ENCODE measurements around the gene LMTK3.

LMTK3 gene

GRCh38 chr19:48469934-48470680 is 41.5 kb downstream of the LMTK3 start:
- no peak for TF ChIP-seq POLR2A (IDR thresholded peaks at IDR 0.05; ENCODE audit: low read depth, low read length)
- FAIRE-seq (no peak), DNase-seq (ENCODE audit: insufficient read length, low spot score) (no peak)

GRCh38 chr19:48469289-48469881 is 42.2 kb downstream of the LMTK3 start, which contains the start of gene CYTH2:
TSS of gene CYTH2 (plus strand) at chr19:48469369. CDS start at chr19:48469508, 139 bp downstream.
- FAIRE-seq (no peak), DNase-seq (ENCODE audit: insufficient read length, low spot score) (peak; percentile 51)
- peak; percentile 57; the same call in 1 of the 2 replicates for TF ChIP-seq POLR2A (IDR thresholded peaks at IDR 0.05; ENCODE audit: low read depth, low read length)

- TF ChIP-seq POLR2A (IDR thresholded peaks at IDR 0.05; ENCODE audit: low read depth, low read length) = no peak
- DNase-seq (ENCODE audit: insufficient read length, low spot score) (peak; percentile 85), FAIRE-seq (peak; percentile 87)
Measured at GRCh38 chr19:48468772-48469288, 42.8 kb downstream of the LMTK3 start.

- DNase-seq (ENCODE audit: insufficient read length, low spot score) (peak; percentile 69), FAIRE-seq (peak; percentile 45)
- no peak for TF ChIP-seq POLR2A (IDR thresholded peaks at IDR 0.05; ENCODE audit: low read depth, low read length)
Measured at GRCh38 chr19:48466561-48467325, 44.9 kb downstream of the LMTK3 start.

- no peak for DNase-seq (ENCODE audit: insufficient read length, low spot score)
- FAIRE-seq = no peak
- TF ChIP-seq POLR2A (IDR thresholded peaks at IDR 0.05; ENCODE audit: low read depth, low read length) = no peak
Measured at GRCh38 chr19:48465215-48465614, 46.4 kb downstream of the LMTK3 start.

GRCh38 chr19:48461982-48462655 is 49.5 kb downstream of the LMTK3 start:
- no peak for TF ChIP-seq POLR2A (IDR thresholded peaks at IDR 0.05; ENCODE audit: low read depth, low read length)
- no peak for DNase-seq (ENCODE audit: insufficient read length, low spot score)
- no peak for FAIRE-seq

GRCh38 chr19:48461651-48461981 is 50.0 kb downstream of the LMTK3 start:
- no peak for TF ChIP-seq POLR2A (IDR thresholded peaks at IDR 0.05; ENCODE audit: low read depth, low read length)
- no peak for FAIRE-seq

GRCh38 chr19:48458016-48458415 is 53.6 kb downstream of the LMTK3 start:
- TF ChIP-seq POLR2A (IDR thresholded peaks at IDR 0.05; ENCODE audit: low read depth, low read length) = no peak
- FAIRE-seq = no peak
- no peak for DNase-seq (ENCODE audit: insufficient read length, low spot score)

More at GRCh38 chr19:48461651-48461981, 50.0 kb downstream of the LMTK3 start:
- DNase-seq (ENCODE audit: insufficient read length, low spot score) = no peak

GRCh38 chr19:48456864-48457263 is 54.8 kb downstream of the LMTK3 start:
- no peak for TF ChIP-seq POLR2A (IDR thresholded peaks at IDR 0.05; ENCODE audit: low read depth, low read length)
- DNase-seq (ENCODE audit: insufficient read length, low spot score) = no peak
- FAIRE-seq = no peak

- no peak for TF ChIP-seq POLR2A (IDR thresholded peaks at IDR 0.05; ENCODE audit: low read depth, low read length)
- no peak for FAIRE-seq
- DNase-seq (ENCODE audit: insufficient read length, low spot score) = no peak
Measured at GRCh38 chr19:48455908-48456562, 55.6 kb downstream of the LMTK3 start.

GRCh38 chr19:48455171-48455907 is 56.3 kb downstream of the LMTK3 start, which contains the start of gene KCNJ14:
TSS of gene KCNJ14 (plus strand) at chr19:48455574. CDS start at chr19:48461725, 6,151 bp downstream.
- FAIRE-seq = no peak
- no peak for DNase-seq (ENCODE audit: insufficient read length, low spot score)
- no peak for TF ChIP-seq POLR2A (IDR thresholded peaks at IDR 0.05; ENCODE audit: low read depth, low read length)

GRCh38 chr19:48454150-48454730 is 57.4 kb downstream of the LMTK3 start:
- no peak for TF ChIP-seq POLR2A (IDR thresholded peaks at IDR 0.05; ENCODE audit: low read depth, low read length)
- FAIRE-seq (no peak), DNase-seq (ENCODE audit: insufficient read length, low spot score) (no peak)
